Stimulated activated CD8-positive, alpha-beta memory T cell treated with anti-CD3 and anti-CD28 coated beads, Interleukin-15, amount 100 ng/mL, for 24 hours (primary cell): ENCODE data around the gene NFAM1.
A peak's percentile ranks its signal among the peaks of the same experiment; 100 is the strongest.

Source experiments
- DNase-seq: peaks from one replicate; pipeline ENCODE4 v3.0.0-alpha.2; 2020; ENCODE audit warnings: low read depth

The NFAM1 gene

GRCh38 chr22:42432020-42432596 is at the start of gene NFAM1:
Gene NFAM1 (minus strand): TSS chr22:42432403. CDS start chr22:42432357, 46 bp downstream.
- no peak for DNase-seq

- no peak for DNase-seq
Observed at GRCh38 chr22:42475122-42475521, 42.9 kb upstream of the NFAM1 start.

GRCh38 chr22:42473484-42474193 is 41.4 kb upstream of the NFAM1 start:
- DNase-seq, result no peak

GRCh38 chr22:42472671-42473070 is 40.5 kb upstream of the NFAM1 start:
- no peak for DNase-seq

GRCh38 chr22:42471441-42471840 is 39.2 kb upstream of the NFAM1 start:
- DNase-seq, result no peak

- no peak for DNase-seq
Observed at GRCh38 chr22:42470366-42471082, 38.3 kb upstream of the NFAM1 start.

GRCh38 chr22:42468841-42469240 is 36.6 kb upstream of the NFAM1 start:
- no peak for DNase-seq

GRCh38 chr22:42462016-42462415 is 29.8 kb upstream of the NFAM1 start:
- DNase-seq, result no peak

- no peak for DNase-seq
Observed at GRCh38 chr22:42461511-42461910, 29.3 kb upstream of the NFAM1 start.

GRCh38 chr22:42459287-42460063 is 27.3 kb upstream of the NFAM1 start:
- DNase-seq, result no peak

- no peak for DNase-seq
Observed at GRCh38 chr22:42452916-42453315, 20.7 kb upstream of the NFAM1 start.

GRCh38 chr22:42452456-42452855 is 20.3 kb upstream of the NFAM1 start:
- no peak for DNase-seq

GRCh38 chr22:42451499-42452145 is 19.4 kb upstream of the NFAM1 start:
- no peak for DNase-seq

GRCh38 chr22:42450862-42451261 is 18.7 kb upstream of the NFAM1 start:
- no peak for DNase-seq

GRCh38 chr22:42446151-42446550 is 13.9 kb upstream of the NFAM1 start:
- DNase-seq, result no peak

GRCh38 chr22:42444077-42444904 is 12.1 kb upstream of the NFAM1 start:
- peak; percentile 24 for DNase-seq

GRCh38 chr22:42443240-42444076 is 11.3 kb upstream of the NFAM1 start:
- DNase-seq, result no peak

- DNase-seq, result no peak
Observed at GRCh38 chr22:42442748-42443147, 10.5 kb upstream of the NFAM1 start.

GRCh38 chr22:42440728-42441127 is 8.5 kb upstream of the NFAM1 start:
- no peak for DNase-seq
